Glomerular visceral epithelial cell (primary cell): ENCODE data around the gene ZDHHC14.
"Not testable (repeated sequence)": the region's sequence is repeated elsewhere in the genome, so short reads cannot be mapped to it uniquely, and the experiment has no call there.

ENCODE experiments used
- DNase-seq: peaks from one replicate; pipeline ENCODE4 v3.0.0-alpha.2; 2016; ENCODE audit errors: extremely low spot score

The ZDHHC14 gene

DNA sequence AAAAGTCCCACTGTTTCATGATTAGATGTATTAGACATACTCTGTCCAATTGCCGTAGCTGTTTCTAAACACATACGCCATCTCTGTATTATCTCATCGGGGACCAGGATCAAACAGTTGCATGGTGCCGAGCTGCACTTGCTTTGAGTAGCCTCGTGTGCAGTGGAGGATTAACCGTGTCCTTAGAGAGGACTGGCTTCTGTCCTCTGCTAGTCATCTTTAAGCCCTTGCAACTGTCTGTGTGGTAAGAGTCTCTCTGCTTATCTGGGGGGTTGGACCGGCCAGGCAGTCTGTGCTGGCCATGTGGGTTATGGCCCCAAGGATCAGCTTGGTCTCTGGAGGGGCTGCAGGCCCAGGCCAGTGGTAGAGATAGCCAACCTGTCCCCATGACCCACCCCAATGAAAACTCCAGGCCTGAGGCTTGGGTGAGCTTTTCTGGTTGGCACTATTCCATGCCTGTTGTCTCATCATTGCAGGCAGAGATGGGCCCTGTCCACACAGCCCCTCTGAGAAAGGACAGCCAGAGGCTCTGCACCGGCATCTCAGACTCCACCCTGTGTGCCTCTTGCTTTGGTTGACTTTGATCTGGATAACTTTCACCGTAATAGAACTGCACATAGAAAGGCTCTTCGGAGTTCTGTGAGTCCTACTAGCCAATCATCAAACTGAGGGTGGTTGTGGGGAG, 304.7 kb downstream of the ZDHHC14 start:
- DNase-seq, result no peak

DNA sequence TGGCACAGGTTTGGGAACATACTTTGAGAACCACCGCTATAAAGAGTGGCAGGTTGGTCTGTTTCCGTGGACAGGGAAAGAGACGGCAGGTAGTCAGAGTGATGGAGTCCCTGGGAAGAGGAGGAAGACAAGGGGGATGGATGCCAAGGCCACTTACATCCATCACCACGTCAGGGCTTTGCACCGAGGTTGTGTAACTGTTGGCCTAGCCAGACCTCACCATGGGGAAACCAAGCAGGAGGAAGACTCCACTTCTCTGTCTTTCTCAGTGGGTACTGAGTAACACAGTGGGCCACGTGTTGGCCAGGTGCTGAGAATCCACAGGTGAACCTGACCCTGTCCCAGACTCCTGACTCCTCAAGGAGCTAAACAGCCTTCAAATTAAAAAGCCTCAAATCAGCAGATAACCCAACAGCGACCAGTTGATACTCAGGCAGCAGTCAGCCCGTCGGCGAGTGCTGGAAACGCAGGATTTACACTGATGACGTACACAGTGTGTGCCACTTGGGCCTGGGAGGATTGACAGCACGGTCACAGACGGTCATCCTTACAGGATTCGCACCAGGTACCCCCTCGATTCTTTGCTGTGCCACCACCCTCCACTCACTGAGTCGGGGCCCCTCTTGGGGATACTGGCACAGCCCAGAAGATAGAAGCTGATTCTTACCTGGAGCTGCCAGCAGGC, 307.4 kb downstream of the ZDHHC14 start:
- DNase-seq, result no peak

DNA sequence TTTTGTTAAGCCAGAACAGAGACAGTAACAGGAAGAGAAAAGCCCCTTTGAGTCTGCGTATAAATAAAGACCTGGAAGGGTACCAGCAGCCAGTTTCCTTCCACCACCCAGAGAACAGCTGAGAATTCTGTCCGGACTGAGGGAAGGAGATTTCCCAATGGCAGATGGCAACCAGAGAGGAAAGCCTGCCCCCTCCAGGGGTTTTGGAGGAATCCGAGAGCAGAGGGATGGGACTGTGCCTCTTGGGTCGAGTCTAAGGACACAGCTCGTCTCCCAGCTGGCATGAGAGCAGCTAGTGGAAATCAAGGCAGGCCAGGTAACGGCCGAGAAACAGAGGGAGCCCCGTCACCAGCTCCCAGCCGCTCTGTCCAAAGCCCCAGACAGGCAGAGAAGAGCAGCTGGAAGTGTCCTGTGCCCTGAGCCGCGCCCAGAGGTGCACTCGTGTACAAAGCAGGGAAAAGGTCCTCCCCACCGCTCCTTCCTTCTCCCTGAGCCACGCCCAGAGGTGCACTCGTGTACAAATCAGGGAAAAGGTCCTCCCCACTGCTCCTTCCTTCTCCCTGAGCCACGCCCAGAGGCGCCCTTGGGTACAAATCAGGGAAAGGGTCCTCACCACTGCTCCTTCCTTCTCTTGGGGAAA, 308.1 kb downstream of the ZDHHC14 start:
- DNase-seq, result no peak

DNA sequence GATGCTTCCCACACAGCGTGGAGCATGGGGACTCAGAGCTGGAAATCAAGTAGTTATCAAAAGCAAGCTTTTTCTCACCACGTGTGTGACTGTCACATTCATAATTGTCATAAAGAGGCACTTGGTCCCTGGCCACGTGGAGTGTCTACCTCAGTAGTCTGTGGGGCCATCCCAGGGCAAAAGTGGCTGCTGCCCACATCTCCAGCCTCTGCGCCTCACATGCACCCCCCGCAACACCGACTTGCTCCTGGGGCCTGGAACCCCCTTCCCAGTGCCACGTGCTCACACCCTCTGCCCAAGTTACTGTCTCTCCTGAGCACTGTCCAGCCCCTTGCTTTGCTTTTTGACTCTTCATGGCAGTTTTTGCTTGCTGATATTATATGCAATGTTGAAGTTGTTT, 308.9 kb downstream of the ZDHHC14 start:
- DNase-seq, result no peak

DNA sequence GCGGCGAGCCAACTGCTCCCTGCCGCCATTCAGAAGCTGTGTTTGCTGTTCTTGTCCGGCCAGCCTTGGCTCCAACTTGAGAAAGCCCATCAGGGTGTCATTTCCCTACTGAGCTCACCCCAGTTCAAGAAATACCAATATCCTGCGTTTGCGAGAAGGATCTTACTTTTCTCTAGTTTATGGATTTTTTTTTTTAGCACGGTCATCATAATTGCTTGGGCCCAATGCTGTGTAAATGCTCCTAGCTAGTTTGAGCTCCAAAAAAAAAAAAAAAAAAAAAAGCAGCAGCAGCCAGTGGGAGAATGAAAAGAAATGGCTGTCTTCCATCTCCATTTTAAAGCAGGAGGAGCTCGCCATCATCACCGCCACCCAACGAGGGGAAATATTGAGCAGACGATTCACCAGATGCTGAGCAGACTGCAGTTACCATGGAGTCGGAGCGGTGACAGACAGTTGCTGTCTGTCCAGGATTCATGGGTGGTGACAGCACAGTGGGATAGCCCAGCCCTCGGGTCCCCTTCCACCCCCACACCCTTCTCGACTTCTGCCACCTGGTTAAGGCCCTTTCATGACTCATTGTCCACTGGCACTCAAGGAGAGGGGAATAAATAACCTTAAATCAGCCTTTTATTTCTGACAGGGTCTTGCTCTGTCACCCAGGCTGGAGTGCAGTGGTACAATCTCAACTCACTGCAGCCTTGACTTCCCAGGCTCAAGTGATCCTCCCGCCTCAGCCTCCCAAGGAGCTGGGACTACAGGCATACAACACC, 309.6 kb downstream of the ZDHHC14 start:
- DNase-seq, result no peak

DNA sequence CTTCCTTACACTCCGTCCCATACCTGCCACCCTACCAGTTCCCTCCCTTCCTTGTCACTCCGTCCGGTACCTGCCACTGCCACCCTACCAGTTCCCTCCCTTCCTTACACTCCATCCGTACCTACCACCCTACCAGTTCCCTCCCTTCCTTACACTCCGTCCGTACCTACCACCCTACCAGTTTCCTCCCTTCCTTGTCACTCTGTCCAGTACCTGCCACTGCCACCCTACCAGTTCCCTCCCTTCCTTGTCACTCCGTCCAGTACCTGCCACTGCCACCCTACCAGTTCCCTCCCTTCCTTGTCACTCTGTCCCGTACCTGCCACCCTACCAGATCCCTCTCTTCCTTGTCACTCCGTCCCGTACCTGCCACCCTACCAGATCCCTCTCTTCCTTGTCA, 310.6 kb downstream of the ZDHHC14 start:
- DNase-seq, result not testable (repeated sequence)

DNA sequence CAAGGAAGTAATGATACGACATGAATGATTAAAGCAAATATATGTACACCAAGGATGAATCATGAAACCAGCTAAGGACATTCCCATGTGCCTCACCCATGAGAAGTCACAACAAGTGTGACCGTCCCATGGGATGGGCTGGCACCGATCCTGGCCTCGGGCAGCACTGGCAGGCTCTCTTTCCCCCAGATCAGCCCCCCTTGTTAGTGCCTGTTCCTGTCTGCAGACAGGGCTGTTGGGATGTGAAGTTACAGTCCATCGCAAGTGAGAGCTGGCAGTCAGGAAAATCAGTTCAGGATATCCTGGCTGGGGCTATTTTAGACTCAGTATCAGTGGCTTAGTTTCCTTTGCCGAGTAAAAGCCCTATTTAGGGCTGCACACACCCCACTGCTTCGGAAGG, 312.9 kb downstream of the ZDHHC14 start:
- no peak for DNase-seq

DNA sequence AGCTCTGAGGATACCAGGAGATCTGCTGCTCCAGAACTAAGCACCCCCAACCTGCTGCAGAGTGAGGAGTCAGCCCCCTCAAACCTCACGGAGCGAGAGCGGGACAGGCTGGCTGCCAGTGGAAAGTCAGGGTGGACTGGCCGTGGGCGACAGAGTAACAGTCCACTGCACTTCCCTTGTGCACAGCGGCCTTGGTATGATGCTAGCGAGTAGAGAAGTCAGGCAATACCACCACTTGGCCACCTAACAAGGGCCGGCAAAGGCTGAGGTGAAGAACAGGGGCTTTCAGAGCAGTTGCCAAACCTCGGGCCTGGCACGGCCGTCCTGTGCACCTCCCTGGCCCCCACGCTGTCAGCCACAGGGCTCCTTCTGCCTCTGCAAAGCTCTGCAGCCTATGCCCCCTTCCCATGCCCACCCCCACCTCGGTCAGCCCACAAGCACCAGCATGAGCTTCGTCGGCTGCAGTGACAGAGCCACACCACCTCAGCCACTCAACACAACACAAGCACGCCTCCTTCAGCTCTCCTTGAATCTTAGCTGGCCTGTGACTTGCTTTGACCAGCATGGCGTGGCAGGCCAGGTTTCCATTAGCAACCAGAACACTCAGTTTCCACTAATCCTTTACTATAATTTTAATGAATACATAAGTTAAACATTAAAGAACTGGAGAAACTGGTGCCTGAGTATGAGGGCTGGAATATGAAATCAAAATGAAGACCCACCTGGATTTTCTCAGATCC, 314.5 kb downstream of the ZDHHC14 start:
- DNase-seq, result no peak

DNA sequence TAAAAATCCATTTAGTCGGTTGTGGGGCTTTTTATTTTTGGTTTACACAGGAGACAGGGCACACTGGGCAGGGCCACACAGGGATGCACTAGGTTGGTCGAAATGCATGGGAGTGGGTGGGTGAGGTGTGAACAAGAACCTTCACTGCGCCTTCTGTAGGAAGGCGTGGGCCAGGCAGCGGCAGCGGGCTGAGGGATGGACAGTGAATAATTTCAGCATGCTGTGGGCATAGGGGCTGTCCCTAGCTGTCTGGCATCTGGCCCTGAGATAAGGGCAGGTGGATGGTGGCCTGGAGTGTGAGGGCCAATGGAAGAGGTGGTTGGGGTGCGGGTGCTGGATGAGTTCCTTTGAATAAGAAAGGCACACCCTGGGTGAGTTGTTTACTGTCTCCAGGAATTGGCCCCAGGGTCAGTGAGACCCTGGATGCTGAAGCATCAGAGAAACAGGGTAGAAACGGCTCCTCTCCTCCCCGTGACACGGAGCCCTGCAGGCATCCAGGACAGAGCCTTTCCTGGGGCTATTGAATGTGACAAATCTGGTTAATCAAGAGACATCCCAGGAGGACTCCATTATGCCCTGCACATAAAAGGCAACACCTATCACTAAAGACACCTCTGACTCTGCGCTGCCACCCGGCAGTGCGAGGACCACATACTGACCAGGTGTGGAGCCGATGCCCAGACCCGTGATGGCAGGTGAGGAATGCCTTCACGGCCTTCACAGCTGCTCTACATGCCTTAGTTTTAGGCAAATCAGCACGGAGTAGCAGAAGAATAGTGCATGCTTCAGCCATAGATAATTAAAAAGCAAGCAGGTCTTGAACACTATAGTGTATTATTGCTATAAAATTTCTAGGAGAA, 319.0 kb downstream of the ZDHHC14 start:
- no peak for DNase-seq

DNA sequence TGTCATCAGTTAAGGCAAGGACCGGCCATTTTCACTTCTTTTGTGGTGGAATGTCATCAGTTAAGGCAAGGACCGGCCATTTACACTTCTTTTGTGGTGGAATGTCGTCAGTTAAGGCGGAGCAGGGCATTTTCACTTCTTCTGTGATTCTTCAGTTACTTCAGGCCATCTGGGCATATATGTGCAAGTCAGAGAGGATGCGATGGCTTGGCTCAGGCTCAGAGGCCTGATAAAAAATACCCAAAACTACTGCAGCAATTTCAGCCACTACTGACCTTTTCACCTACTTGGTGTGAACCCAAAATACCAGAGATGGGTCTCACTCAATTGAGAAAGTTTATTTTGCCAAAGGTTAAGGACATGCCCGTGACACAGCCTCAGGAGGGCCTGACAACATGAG, 325.4 kb downstream of the ZDHHC14 start:
- DNase-seq, result not testable (repeated sequence)

DNA sequence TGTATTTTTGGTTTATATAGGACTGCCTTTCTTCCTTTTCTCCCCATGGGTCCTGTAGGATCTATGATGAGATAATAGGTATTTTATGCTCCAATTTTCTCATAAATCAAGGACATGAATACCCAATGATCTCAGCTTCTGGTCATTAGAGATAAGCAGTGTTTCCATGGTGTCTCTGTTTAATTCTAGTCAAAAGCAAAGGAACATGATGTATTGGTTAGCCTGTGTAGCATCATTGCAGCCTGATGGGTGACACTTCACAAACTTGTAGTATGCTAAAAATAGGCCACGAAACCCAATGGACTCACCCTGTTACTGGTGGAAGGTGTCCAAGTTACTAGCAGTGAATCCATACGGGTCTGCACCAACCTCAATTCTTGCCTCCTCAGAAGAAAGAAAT, 325.9 kb downstream of the ZDHHC14 start:
- no peak for DNase-seq

DNA sequence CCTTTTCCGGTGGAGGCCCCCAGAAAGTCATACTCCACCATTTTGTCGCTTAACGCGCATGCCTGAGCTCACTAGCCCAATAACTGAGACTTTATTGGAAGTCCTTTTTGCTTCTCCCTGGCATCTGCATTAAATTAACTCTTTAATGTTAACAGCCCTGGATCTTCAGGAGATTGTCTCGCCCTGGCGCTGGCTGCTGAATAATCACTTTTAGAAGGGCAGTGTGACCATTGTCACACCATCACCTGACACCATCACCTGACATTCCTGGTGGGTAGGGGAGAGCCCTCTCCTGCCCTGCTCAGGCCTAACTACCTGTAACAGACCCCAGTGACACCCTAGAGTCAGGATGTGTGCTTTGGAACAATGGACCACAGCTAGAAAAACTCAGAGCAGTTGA, 326.6 kb downstream of the ZDHHC14 start:
- DNase-seq, result no peak

DNA sequence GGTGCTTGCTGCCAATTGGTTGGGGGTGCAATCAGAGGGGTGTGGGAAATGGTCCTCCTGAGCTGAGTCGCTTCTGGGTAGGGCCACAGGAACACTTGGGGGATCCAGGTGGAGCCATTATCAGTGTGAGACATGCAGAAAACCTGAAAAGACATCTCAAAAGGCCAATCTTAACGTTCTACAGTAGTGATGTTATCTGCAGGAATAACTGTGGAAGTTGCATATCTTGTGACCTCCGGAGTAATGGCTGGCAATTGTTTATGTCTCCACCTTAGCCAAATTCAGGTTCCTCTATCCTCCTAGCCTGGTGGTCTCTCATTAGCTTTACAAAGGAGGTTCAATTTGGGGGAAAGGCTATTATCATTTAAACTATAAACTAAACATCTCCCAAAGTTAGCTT, 327.2 kb downstream of the ZDHHC14 start:
- DNase-seq, result no peak

DNA sequence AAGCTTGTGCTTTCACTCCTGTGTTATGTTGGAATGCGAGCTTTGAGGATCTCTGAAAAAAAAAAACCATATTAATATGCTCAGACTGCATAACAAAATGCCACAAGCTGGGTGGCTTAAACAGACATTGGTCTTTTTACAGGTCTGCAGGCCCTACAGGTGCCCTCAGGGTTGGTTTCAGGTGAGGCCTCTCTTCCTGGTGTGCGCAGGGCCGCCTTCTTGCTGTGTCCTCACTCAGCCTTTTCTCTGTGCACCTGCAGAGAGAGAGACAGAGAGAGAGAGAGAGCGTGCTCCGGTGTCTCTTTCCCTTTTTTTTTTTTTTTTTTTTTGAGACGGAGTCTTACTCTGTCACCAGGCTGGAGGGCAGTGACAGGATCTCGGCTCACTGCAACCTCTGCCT, 327.9 kb downstream of the ZDHHC14 start:
- no peak for DNase-seq

DNA sequence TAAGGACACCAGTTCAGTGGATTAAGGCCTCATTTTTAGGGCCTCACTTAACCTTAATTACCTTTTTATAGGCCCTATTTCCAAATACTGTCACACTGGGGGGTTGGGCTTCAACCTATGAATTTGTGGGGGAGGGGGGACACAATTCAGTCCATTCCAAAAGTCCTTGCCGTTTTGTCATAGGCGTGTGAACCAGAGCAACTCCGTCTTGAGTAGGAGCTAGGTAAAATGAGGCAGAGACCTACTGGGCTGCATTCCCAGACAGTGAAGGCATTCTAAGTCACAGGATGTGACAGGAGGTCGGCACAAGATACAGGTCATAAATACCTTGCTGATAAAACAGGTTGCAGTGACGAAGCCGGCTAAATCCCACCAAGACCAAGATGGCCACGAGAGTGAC, 328.6 kb downstream of the ZDHHC14 start:
- DNase-seq, result no peak

DNA sequence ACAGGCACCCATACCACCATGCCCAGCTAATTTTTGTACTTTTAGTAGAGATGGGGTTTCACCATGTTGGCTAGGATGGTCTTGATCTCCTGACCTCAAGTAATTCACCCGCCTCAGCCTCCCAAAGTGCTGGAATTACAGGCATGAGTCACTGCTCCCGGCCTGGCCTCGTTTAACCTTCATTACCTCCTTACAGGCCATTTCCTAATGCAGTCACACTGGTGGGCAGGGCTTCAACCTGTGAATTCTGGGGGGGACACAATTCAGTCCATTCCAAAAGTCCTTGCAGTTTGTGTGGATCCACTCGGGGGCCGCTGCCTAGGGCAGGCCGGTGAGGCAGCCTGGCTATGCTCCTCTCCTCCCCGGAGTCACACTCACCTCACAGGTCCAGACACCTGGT, 329.6 kb downstream of the ZDHHC14 start:
- no peak for DNase-seq

DNA sequence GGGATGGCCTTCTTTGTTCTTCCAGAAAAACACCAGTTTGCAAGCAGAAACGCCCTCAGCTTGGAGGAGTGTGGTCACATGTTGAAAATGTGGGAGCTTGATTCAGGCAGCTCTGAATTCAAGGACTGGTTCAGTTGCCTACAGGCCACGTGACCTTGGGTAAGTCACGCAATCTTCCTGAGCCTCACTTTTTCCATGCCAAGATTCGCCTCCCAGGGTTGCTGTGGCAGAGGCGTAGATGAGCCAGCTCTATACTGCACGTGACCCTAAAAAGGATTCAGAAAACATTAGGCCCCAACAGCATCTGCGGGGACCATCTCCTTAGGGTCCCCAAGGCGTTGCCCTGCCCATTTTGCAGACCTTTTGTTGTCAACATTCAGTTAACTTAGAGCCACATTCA, 330.1 kb downstream of the ZDHHC14 start:
- no peak for DNase-seq

DNA sequence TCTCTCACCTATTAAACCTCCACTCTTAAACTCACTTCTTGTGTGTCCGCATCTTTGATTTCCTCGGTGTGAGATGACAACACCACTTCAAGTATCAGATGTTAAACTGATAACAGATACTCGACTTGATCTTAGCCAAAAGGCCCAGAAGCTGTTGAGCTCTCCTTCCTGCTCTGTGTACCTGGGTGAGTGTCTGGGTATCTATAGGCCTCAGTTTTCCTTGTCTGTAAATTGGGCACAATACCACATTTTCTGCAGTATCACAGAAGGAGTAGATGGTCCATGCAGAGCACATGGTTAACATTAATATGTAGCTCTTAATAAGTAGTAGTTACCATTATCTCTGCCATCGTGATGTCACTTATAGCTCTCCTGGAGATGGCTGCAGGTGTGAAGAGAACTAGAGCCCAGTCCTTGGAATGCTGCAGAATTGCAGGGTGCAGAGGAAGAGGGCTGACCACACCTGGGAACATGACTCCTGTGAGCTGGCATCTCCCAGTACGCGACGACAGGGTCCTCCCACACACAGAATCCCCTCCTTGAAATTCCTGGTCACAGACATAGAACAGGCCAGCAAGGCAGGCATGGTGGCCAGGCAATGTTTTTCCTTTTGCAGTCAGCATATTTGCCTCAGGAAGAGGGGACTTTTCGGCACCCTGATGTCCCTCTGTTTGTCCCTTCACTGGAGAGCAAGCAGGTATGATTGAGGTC, 331.8 kb downstream of the ZDHHC14 start:
- no peak for DNase-seq

DNA sequence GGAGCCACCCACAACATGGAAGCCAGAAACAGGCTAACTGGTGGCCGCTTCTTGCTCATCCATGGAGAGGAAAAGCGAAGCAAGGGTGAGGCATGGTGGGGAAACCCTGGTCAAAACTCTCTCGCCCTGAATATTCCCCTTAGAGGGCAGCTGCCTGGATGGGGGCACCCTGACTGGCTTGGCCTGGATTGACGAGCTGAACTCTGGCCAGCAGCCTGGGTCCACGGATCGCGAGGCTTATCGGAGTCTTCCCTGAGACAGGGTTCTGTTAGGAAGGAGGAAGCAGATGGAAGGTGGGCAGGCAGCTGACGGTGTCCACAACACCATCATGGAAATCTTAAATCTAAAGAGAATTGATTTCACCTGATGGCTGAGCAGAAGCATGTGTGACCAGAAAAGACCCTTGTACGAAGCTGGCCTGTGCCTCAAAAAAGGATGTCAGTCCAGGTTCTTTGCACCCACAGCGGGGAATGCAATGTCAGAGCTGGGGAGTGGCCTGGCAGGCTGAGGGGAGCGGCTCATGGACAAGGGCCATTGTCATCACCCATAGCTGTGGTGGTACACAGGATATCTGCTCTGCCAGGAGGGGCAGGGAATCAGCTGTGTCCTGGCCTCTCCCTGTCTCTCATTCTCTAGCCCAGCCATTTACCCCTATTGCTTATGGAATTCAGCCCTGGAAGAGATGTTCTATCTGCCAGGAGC, 332.6 kb downstream of the ZDHHC14 start:
- DNase-seq, result no peak

DNA sequence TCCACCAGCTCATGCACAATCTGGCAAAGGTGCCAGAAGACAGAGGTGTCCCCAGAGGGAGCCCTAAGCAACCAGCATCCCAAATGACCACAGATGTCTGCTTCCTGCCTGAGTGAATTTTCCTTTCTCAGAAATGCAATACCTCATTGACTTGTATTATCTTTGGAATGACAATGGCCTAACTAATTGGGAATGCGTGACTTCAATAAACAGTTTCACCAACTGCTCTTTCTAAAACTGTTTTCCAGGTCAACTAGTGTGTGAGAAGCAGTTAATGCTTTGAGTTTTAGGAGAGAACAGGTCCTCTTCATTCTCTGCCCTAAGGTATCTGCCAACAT, 333.1 kb downstream of the ZDHHC14 start:
- DNase-seq, result no peak
